Right atrium auricular region (tissue), 2 donors: ENCODE measurements around the gene TTLL8. TPM values are rescaled to one million over a fixed set of nuclear protein-coding genes. Genes with fewer than 3 reads are reported as not detected.

Experiments used
- DNase-seq: peaks from one replicate; pipeline ENCODE4 v3.0.0-alpha.2; 2019; ENCODE audit warnings: low spot score
- H3K27ac ChIP-seq, 2 donors: fragments of 200-600 bp; sonication (generic); 1 replicate in 1 of 2; 2 replicates in 1 of 2; pipeline ENCODE4 v1.5.1; 2016 to 2019
- H3K27me3 ChIP-seq, 2 donors: fragments of 200-600 bp; sonication (generic); one replicate each; pipeline versions ENCODE4 v1.5.1 to v1.6.0; 2017 to 2019
- H3K36me3 ChIP-seq: fragments of 200-600 bp; sonication (generic); one replicate; pipeline ENCODE4 v1.5.1; 2016
- H3K4me1 ChIP-seq, 2 donors: fragments of 200-600 bp; sonication (generic); one replicate each; pipeline versions ENCODE4 v1.5.1 to v1.6.0; 2017 to 2019
- H3K4me3 ChIP-seq, 2 donors: fragments of 200-600 bp; sonication (generic); 1 replicate in 1 of 2; 2 replicates in 1 of 2; pipeline ENCODE4 v1.5.1; 2017 to 2019; ENCODE audit warnings: mild to moderate bottlenecking in 1 of 2, moderate library complexity in 1 of 2
- H3K9me3 ChIP-seq, 2 donors: fragments of 200-600 bp; sonication (generic); one replicate each; pipeline ENCODE4 v1.5.1; 2019
- total RNA-seq, 2 donors: library from RNA; depleted of rRNA; stranded (reverse); fragments of >200 nt; gene quantifications; one replicate each; pipeline ENCODE4 v1.1.0, GENCODE V29; 2016
- TF ChIP-seq, protein P1 (sequence below), 2 donors: fragments of 200-600 bp; sonication (generic); IDR thresholded peaks; one replicate each; pipeline ENCODE4 v1.5.1; 2019; ENCODE audit warnings: antibody characterized with exemption in 2 of 2

TTLL8 gene
- total RNA-seq, 2 donors from 2014 or later, result not detected

DNA sequence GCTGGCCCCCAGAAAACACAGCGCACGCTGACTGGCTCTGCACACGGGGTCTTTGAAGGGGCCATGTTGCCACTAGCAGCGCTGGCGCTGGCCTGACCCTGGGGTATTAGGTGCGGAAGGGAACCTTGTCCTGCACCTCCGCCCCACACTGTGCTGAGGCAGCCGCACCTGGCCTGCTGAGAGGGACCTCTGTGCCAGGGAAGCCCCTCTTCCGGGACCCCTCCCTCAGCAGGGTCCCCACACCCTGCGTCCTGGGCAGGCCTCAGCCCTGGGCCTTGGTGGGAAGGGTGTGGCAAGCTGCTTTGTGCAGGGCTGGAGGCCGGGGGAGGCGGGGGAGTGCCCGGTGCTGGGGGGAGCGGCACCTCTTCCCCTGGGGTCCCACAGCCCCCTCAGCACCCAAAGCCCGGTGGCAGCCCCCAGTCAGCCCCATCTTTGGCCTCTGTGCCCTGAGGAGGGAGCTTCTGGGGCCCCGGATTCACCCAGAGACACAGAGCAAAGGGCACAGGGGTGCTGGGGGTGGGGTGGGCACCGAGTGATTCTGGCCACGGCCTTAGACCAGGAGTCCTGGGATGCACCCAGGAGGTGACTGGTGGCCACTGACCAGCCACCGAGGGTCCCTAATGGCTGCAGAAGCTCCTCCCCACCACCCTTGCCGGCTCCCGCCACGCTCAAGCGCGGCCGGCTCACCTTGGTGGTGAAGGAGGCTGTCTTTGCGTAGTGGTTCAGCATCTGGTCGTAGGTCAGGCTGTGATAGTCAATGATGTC, 11.4 kb downstream of the TTLL8 start:
- no peak for DNase-seq
- Histone ChIP-seq H3K9me3 (no peaks in the 10 kb centered on the region), H3K4me3 (no peak overlapping the region), H3K4me1 (no peaks in the 10 kb centered on the region), H3K27ac (no peak overlapping the region), H3K27me3 (no peaks in the 10 kb centered on the region), H3K36me3 (no peaks in the 10 kb centered on the region)
- TF ChIP-seq, protein P1, sequence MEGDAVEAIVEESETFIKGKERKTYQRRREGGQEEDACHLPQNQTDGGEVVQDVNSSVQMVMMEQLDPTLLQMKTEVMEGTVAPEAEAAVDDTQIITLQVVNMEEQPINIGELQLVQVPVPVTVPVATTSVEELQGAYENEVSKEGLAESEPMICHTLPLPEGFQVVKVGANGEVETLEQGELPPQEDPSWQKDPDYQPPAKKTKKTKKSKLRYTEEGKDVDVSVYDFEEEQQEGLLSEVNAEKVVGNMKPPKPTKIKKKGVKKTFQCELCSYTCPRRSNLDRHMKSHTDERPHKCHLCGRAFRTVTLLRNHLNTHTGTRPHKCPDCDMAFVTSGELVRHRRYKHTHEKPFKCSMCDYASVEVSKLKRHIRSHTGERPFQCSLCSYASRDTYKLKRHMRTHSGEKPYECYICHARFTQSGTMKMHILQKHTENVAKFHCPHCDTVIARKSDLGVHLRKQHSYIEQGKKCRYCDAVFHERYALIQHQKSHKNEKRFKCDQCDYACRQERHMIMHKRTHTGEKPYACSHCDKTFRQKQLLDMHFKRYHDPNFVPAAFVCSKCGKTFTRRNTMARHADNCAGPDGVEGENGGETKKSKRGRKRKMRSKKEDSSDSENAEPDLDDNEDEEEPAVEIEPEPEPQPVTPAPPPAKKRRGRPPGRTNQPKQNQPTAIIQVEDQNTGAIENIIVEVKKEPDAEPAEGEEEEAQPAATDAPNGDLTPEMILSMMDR (IDR thresholded peaks at IDR 0.05), result no peak

DNA sequence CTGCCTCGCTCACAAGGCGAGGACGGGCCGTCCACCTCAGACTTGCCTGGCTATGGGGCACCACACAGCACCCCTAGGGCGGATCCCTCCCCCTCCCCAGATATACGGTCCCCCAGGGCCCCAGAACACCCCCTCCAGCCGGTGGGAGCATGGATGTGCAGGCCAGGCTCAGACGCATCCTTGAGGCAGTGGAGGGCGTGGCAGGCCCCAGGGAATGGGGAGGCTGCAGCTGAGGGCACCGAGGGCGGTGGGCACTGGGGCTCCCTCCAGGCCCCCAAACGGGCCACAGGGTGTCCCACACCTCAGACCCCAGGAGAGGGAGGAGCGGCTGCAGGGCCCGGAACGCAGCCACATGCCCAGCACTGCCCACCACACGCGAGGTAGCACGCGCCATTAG, 12.1 kb downstream of the TTLL8 start:
- no peak overlapping the region for H3K4me3 ChIP-seq
- TF ChIP-seq, protein P1 (IDR thresholded peaks at IDR 0.05), result no peak
- H3K9me3 ChIP-seq, result no peaks in the 10 kb centered on the region
- no peak overlapping the region for H3K27ac ChIP-seq
- no peaks in the 10 kb centered on the region for H3K4me1 ChIP-seq
- no peak for DNase-seq
- H3K36me3 ChIP-seq, result no peaks in the 10 kb centered on the region
- H3K27me3 ChIP-seq, result no peaks in the 10 kb centered on the region

DNA sequence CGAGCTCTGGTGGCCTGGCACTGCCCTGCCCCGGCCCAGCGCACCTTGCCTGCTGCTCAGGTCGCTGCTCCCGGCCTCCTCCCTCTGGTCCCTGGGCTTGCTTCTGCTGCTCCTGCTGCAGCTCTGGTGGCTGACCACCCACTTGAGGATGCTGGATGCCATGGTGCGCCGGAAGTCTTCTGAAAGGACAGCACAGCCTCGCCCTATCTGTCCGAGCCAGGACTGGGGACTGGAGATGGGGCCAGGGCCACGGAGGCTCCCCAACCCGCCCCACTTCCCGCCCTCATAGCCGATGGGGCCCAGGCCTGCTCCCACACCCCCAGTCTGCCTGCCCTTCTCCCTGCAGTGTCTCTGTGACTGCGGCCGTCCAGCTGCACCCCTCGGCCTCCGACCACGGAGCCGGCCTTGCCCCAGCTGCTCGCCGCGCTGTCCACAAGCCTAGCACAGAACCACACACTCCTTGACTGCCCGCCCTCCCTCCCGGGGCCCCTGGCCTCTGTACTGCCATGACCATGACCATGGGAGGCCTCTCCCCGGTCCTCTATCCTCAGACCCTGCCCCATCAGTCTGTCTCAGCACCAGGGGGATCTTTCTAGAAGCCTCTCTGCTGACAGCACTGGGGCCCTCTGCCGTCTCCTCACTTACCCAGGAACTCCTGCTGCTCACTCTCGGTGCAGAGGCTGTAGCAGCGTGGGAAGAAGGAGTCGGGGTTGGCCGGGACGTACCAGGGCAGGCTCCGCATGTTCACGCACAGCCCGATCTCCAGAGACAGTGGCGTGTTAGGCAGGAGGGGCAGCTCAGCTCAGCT, 12.7 kb downstream of the TTLL8 start:
- H3K36me3 ChIP-seq, result no peaks in the 10 kb centered on the region
- no peaks in the 10 kb centered on the region for H3K4me1 ChIP-seq
- H3K4me3 ChIP-seq, result no peak overlapping the region
- H3K9me3 ChIP-seq, result no peaks in the 10 kb centered on the region
- H3K27ac ChIP-seq, result no peak overlapping the region
- no peak for DNase-seq
- no peaks in the 10 kb centered on the region for H3K27me3 ChIP-seq
- TF ChIP-seq, protein P1 (IDR thresholded peaks at IDR 0.05), result no peak

DNA sequence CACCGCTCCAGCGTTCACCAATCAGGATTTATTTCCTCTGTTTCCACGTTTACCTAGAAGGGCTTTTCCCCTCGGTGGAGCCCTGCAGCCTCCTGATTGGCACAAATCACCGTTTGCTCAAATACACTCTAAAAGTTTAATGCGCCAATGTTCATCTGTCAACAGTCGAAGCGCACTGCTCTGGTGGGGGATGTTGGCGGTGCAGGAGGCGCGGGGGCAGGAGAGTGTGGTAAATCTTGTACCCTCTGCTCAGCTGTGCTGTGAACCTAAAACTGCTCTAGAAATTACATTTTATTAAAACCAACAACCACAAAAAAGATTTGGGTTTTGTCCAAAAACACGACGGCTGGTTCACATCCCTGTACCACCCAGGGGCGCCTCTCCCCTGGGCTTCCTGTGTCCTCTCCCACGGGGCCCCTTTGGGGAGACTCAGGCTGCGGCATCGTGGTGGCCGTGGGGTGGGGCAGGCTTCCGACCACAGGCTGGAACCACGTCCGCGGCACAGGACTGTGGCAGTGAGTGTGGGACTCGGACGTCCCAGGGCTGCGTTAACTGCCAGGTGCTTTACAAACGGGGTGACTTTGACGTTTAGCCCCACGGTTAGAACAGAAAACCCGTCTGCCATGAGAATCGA, 13.5 kb downstream of the TTLL8 start:
- Histone ChIP-seq H3K9me3 (no peaks in the 10 kb centered on the region), H3K36me3 (no peaks in the 10 kb centered on the region), H3K27ac (no peak overlapping the region), H3K4me1 (no peaks in the 10 kb centered on the region), H3K27me3 (no peaks in the 10 kb centered on the region), H3K4me3 (no peak overlapping the region)
- TF ChIP-seq, protein P1 (IDR thresholded peaks at IDR 0.05), result no peak
- DNase-seq, result no peak

DNA sequence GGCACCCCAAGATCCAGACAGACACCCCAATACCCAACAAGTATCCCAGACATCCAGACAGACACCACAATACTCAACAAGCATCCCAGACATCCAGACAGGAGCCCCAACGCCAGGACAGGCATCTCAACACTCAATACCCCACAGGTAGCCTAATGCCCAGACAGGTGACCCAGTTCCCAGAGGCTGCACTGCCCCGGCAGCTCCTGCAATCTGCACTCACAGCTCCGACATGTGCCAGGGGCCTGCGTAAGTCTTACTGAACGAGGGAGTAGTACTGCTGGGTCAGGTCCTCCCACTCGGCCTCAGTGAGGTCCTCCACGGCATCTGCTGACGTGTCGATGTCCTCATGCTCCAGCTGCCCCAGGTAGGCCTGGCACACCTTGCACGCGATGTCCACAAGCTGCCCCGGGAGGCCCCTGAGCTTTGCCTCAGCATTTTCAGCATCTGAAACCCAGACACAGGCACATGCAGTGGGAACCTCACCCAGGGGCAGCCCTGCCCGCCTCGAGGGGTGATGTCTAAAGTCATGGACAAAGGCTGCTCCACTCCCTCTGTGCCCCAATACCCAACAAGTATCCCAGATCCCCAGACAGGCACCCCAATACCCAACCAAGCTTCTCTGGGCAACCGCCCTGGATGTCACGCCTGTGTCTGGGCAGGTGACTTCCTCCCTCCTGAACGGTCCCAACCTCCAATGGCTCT, 16.6 kb downstream of the TTLL8 start:
- TF ChIP-seq, protein P1 (IDR thresholded peaks at IDR 0.05), result no peak
- Histone ChIP-seq H3K36me3 (no peaks in the 10 kb centered on the region), H3K27ac (no peak overlapping the region), H3K9me3 (peaks cover 0 to 15% of the 10 kb centered on the region in 2 donors), H3K27me3 (no peaks in the 10 kb centered on the region), H3K4me1 (no peaks in the 10 kb centered on the region), H3K4me3 (no peak overlapping the region)
- no peak for DNase-seq
